CD4-positive, alpha-beta T cell (primary cell): ENCODE results near the gene ATP12A. TPM values are rescaled to one million over a fixed set of nuclear protein-coding genes. Genes with fewer than 3 reads are reported as not detected.

Source experiments
- ATAC-seq: fragments of 200-7000 bp; cut with Tn5 transposase; one replicate; pipeline ENCODE4 v1.10.0; 2022; ENCODE audit warnings: mild to moderate bottlenecking; ENCODE audit not compliant: poor library complexity
- CTCF ChIA-PET: fragments of 350-600 bp; sonication (Branson Sonifier 250); formaldehyde crosslinking; loops from one replicate; lab custom pipeline; 2021; ENCODE audit warnings: antibody characterized with exemption, inconsistent platforms; lab: Charles Lee
- POLR2A ChIA-PET: fragments of 350-600 bp; sonication (Branson Sonifier 250); formaldehyde crosslinking; loops from one replicate; lab custom pipeline; 2021; ENCODE audit warnings: antibody characterized with exemption, inconsistent platforms; lab: Charles Lee
- DNase-seq, 14 experiments: peaks; one replicate each; pipeline ENCODE4 v3.0.0-alpha.2; 2013 to 2020; ENCODE audit warnings: mixed read lengths in 2 of 14
- H3K27ac ChIP-seq, 2 donors: one replicate each; pipeline versions ENCODE4 v1.5.1 to v1.7.0; 2013; ENCODE audit warnings: low read length in 2 of 2, low read depth in 1 of 2, mild to moderate bottlenecking in 1 of 2
- H3K27me3 ChIP-seq, 2 experiments: 1 replicate in 1 of 2; 2 replicates in 1 of 2; pipeline versions ENCODE4 v1.6.1 to v1.7.0; 2013; ENCODE audit warnings: low read length in 2 of 2, control low read depth in 1 of 2, mild to moderate bottlenecking in 1 of 2, moderate library complexity in 1 of 2; ENCODE audit not compliant: insufficient read depth in 2 of 2, control insufficient read depth in 1 of 2
- H3K36me3 ChIP-seq: one replicate; pipeline ENCODE4 v1.6.1; 2013; ENCODE audit warnings: low read length, control low read depth; ENCODE audit not compliant: insufficient read depth
- H3K4me1 ChIP-seq: one replicate; pipeline ENCODE4 v1.6.1; 2013; ENCODE audit warnings: low read length, control low read depth; ENCODE audit not compliant: insufficient read depth
- H3K4me3 ChIP-seq: one replicate; pipeline ENCODE4 v1.5.1; 2013; ENCODE audit warnings: mild to moderate bottlenecking, low read length, moderate library complexity
- H3K9me3 ChIP-seq, 2 experiments: 1 replicate in 1 of 2; 2 replicates in 1 of 2; pipeline versions ENCODE4 v1.6.1 to v1.7.0; 2013; ENCODE audit warnings: low read length in 2 of 2, mild to moderate bottlenecking in 2 of 2, control low read depth in 1 of 2, moderate library complexity in 1 of 2; ENCODE audit not compliant: control insufficient read depth in 1 of 2, insufficient read depth in 1 of 2
- H3K27ac Mint-ChIP-seq: one replicate; pipeline ENCODE4 v1.8.0; 2020; ENCODE audit warnings: mixed read lengths
- H3K27me3 Mint-ChIP-seq: one replicate; pipeline ENCODE4 v1.8.0; 2021; ENCODE audit warnings: mixed read lengths
- H3K36me3 Mint-ChIP-seq: one replicate; pipeline ENCODE4 v1.8.0; 2021; ENCODE audit warnings: low read depth, mixed read lengths
- H3K4me1 Mint-ChIP-seq: one replicate; pipeline ENCODE4 v1.8.0; 2021; ENCODE audit warnings: low read depth, mixed read lengths
- H3K4me3 Mint-ChIP-seq: one replicate; pipeline ENCODE4 v1.8.0; 2020; ENCODE audit warnings: mild to moderate bottlenecking, mixed read lengths
- H3K9me3 Mint-ChIP-seq: one replicate; pipeline ENCODE4 v1.8.0; 2020; ENCODE audit warnings: mixed read lengths
- intact Hi-C, 2 experiments: fragments of 100-400 bp; cut with DNase I in 1 of 2; cut with micrococcal nuclease in 1 of 2; formaldehyde crosslinking; loops; one replicate each; pipeline versions ENCODE4 v1.15.1 to v1.9.0; 2023 to 2025; cut with DNase I, micrococcal nuclease
- total RNA-seq, 174 experiments: library from RNA in 2 of 174; stranded (reverse) in 2 of 174; gene quantifications; one replicate each; pipeline ENCODE4 v1.2.3 and lab custom pipeline; 2021 to 2026
- TF ChIP-seq, protein P1 (sequence below): fragments of 200-600 bp; IDR thresholded peaks from one replicate; pipeline ENCODE4 v1.8.0; 2022; ENCODE audit warnings: antibody characterized with exemption, mild to moderate bottlenecking

Gene ATP12A
- total RNA-seq, 2 experiments from 2014 or later, result 0.05 to 0.06 TPM

DNA sequence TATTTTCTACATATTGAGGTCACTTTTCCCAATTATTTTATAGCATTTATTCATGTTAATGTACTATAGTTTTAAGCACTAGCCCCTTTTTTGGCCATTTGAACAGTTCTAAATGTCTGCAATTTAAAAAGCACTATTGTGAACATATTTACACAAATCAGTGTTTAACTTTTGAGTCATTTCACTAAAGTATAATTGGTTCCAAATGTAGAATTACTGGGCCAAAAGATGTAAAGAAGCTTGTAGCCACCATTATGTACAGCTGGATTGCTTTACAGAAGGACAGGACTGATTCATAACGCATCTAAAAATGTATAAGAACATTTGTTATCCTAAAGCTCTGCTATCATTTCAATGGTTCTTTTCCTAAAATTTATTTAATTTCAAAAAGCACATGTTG is 16.6 kb upstream of the ATP12A start:
- Mint-ChIP-seq H3K9me3 (no peaks in the 10 kb centered on the region), H3K27ac (no peak overlapping the region), H3K36me3 (no peaks in the 10 kb centered on the region), H3K4me3 (no peak overlapping the region), H3K27me3 (peaks cover 15% of the 10 kb centered on the region), H3K4me1 (no peaks in the 10 kb centered on the region)
- DNase-seq (no peak), ATAC-seq (no peak)
- TF ChIP-seq, protein P1, sequence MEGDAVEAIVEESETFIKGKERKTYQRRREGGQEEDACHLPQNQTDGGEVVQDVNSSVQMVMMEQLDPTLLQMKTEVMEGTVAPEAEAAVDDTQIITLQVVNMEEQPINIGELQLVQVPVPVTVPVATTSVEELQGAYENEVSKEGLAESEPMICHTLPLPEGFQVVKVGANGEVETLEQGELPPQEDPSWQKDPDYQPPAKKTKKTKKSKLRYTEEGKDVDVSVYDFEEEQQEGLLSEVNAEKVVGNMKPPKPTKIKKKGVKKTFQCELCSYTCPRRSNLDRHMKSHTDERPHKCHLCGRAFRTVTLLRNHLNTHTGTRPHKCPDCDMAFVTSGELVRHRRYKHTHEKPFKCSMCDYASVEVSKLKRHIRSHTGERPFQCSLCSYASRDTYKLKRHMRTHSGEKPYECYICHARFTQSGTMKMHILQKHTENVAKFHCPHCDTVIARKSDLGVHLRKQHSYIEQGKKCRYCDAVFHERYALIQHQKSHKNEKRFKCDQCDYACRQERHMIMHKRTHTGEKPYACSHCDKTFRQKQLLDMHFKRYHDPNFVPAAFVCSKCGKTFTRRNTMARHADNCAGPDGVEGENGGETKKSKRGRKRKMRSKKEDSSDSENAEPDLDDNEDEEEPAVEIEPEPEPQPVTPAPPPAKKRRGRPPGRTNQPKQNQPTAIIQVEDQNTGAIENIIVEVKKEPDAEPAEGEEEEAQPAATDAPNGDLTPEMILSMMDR, result no peak
- Histone ChIP-seq H3K4me3 (no peak overlapping the region), H3K36me3 (no peaks in the 10 kb centered on the region), H3K9me3 (no peaks in the 10 kb centered on the region), H3K4me1 (no peaks in the 10 kb centered on the region), H3K27me3 (no peaks in the 10 kb centered on the region), H3K27ac (no peak overlapping the region)
- ChIA-PET CTCF (no interaction called here), POLR2A (no interaction called here)
- intact Hi-C loops, result no loop called here

DNA sequence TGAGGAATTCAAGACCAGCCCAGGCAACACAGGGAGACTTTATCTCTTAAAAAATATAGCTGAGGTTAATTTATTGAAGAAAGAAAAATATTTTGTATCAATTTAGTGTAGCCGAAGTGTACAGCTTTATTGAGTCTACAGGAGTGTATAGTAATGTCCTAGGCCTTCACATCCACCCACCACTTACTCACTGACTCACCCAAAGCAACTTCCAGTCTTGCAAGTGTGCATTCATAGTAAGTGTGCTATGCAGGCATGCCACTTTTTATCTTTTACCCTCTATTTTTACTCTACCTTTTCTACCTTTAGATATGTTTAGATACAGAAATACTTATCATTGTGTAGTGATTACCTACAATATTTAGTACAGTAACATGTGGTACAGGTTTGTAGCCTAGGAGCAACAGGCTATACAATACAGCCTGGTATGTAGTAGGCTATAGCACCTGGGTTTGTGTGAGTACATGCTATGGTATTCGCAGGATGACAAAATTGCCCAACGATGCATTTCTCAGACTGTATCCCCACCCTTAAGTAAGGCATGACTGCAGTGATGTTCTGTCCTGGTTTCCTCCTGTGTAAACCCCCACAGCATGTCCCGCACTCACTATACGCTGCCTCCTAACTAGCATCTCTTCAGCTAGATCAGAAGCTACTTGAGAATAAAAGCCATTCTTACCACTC is 15.3 kb upstream of the ATP12A start:
- no peaks in the 10 kb centered on the region for H3K36me3 Mint-ChIP-seq
- Histone ChIP-seq H3K27ac (no peak overlapping the region), H3K4me1 (no peaks in the 10 kb centered on the region), H3K4me3 (no peak overlapping the region), H3K36me3 (no peaks in the 10 kb centered on the region), H3K9me3 (no peaks in the 10 kb centered on the region), H3K27me3 (no peaks in the 10 kb centered on the region)
- TF ChIP-seq, protein P1, result no peak
- no peak for DNase-seq
- no peaks in the 10 kb centered on the region for H3K4me1 Mint-ChIP-seq
- CTCF ChIA-PET, result no interaction called here
- POLR2A ChIA-PET, result no interaction called here
- H3K27me3 Mint-ChIP-seq, result peaks cover 16% of the 10 kb centered on the region
- no peak for ATAC-seq
- intact Hi-C loops, result no loop called here
- H3K9me3 Mint-ChIP-seq, result no peaks in the 10 kb centered on the region
- no peak overlapping the region for H3K4me3 Mint-ChIP-seq
- H3K27ac Mint-ChIP-seq, result no peak overlapping the region

DNA sequence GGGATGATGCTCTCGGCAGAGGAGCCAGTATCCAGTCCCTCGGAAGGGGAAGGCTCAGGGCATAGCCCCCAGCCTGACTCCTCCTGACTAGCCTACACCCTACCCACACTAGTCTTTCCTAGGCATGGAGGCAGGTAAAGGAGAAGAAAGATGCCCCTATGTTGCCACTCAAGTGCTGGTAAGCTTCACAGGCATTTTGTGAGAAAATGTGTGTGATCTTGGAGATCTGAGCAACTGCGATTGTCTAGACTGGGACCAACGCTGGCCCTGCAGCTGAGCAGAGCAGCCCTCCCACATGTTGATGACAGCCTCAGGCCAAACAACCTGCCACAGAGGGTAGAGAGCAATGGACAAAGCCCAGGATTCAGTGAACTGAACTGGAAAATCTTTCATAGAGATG is 11.7 kb upstream of the ATP12A start:
- Histone ChIP-seq H3K36me3 (no peaks in the 10 kb centered on the region), H3K9me3 (no peaks in the 10 kb centered on the region), H3K4me1 (peaks cover 4% of the 10 kb centered on the region), H3K27me3 (no peaks in the 10 kb centered on the region), H3K27ac (no peak overlapping the region), H3K4me3 (no peak overlapping the region)
- H3K4me3 Mint-ChIP-seq, result no peak overlapping the region
- intact Hi-C loops, result no loop called here
- ChIA-PET CTCF (no interaction called here), POLR2A (no interaction called here)
- H3K27me3 Mint-ChIP-seq, result peaks cover 30% of the 10 kb centered on the region
- H3K36me3 Mint-ChIP-seq, result no peaks in the 10 kb centered on the region
- no peak for DNase-seq
- H3K4me1 Mint-ChIP-seq, result peaks cover 11% of the 10 kb centered on the region
- ATAC-seq, result no peak
- TF ChIP-seq, protein P1, result no peak
- no peaks in the 10 kb centered on the region for H3K9me3 Mint-ChIP-seq
- no peak overlapping the region for H3K27ac Mint-ChIP-seq
